Stimulated activated CD4-positive, alpha-beta T cell treated with anti-CD3 and anti-CD28 coated beads, Interleukin-1b, Interleukin-23, amount 100 ng/mL, for 48 hours (primary cell): ENCODE results near the gene TTLL1.

ENCODE experiments used
- DNase-seq: peaks from one replicate; pipeline ENCODE4 v3.0.0-alpha.2; 2020

The TTLL1 gene

DNA sequence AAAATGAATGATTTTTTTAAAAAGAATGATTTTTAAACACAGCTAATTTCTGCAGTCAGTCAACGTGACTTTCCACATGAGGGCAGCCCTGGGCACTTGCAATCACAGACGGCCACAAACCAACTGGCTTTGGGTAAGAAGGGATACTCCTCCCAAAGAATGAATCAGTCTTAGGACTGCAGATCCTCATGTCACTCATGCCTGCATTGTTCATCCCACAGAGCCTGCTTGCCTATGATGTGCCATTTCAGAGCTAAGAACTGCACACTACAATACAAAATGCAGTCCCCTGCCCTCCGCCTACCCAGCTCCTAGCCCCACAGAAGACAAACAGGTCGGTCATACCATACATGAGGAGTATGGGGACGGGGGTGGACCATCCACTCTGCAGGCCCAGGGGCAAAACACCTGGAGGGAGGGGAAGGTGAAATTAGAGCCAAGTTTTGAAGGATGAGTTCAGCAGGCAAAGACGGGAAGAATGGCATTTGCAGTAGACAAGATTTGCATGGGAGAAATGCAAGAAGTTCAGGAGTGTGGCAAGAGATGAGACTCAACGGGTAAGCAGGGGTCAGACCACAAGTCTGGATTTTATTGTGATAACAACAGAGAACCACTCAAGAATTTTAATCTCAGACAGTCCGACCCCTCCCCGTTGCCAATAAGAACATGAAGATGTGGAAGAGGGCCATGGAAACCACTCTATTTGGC, 98.9 kb downstream of the TTLL1 start:
- no peak for DNase-seq
